ENCODE data around the gene CDC42EP3.

DNA sequence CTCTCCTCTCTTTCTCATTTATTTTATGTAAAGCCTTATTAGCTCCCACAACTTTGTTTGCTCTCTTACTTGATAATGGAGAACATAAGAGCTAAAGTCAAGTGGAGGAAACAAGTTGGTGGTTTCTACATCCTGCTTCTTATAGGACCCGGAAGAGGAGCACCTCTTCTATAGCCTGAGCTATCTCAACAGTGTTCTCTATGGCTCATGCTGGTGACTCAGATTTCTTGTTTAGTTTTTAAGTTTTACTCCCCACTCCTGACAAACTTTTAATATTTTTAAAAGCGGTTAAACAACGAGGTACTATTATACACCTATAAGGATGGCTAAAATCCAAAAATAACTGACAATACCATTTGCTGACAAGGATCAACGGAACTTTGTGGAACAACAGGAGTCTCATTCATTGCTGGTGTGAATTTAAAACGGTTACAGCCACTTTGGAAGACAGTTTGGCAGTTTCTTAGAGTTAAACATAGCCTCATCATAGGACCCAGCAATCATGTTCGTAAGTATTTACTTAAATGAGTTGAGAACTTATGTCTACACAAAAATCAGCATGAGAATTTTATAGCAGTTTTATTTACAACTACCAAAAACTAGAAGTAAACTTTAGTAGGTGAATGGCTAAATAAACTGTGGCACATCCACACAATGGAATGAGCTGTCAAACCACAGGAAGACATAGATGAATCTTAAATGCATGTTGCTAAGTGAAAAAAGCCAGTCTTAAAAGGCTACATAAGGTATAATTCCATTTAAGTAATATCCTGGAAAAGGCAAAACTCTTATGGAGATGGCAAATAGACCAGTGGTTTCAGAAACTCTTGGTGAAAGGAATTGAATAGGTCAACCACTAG lies 12.7 kb upstream of the CDC42EP3 start:
- TF ChIP-seq, protein P1, sequence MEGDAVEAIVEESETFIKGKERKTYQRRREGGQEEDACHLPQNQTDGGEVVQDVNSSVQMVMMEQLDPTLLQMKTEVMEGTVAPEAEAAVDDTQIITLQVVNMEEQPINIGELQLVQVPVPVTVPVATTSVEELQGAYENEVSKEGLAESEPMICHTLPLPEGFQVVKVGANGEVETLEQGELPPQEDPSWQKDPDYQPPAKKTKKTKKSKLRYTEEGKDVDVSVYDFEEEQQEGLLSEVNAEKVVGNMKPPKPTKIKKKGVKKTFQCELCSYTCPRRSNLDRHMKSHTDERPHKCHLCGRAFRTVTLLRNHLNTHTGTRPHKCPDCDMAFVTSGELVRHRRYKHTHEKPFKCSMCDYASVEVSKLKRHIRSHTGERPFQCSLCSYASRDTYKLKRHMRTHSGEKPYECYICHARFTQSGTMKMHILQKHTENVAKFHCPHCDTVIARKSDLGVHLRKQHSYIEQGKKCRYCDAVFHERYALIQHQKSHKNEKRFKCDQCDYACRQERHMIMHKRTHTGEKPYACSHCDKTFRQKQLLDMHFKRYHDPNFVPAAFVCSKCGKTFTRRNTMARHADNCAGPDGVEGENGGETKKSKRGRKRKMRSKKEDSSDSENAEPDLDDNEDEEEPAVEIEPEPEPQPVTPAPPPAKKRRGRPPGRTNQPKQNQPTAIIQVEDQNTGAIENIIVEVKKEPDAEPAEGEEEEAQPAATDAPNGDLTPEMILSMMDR (conservative IDR thresholded peaks at IDR 0.05; ENCODE audit: low read depth in 2 of 2): no peak
- TF ChIP-seq, protein P2, sequence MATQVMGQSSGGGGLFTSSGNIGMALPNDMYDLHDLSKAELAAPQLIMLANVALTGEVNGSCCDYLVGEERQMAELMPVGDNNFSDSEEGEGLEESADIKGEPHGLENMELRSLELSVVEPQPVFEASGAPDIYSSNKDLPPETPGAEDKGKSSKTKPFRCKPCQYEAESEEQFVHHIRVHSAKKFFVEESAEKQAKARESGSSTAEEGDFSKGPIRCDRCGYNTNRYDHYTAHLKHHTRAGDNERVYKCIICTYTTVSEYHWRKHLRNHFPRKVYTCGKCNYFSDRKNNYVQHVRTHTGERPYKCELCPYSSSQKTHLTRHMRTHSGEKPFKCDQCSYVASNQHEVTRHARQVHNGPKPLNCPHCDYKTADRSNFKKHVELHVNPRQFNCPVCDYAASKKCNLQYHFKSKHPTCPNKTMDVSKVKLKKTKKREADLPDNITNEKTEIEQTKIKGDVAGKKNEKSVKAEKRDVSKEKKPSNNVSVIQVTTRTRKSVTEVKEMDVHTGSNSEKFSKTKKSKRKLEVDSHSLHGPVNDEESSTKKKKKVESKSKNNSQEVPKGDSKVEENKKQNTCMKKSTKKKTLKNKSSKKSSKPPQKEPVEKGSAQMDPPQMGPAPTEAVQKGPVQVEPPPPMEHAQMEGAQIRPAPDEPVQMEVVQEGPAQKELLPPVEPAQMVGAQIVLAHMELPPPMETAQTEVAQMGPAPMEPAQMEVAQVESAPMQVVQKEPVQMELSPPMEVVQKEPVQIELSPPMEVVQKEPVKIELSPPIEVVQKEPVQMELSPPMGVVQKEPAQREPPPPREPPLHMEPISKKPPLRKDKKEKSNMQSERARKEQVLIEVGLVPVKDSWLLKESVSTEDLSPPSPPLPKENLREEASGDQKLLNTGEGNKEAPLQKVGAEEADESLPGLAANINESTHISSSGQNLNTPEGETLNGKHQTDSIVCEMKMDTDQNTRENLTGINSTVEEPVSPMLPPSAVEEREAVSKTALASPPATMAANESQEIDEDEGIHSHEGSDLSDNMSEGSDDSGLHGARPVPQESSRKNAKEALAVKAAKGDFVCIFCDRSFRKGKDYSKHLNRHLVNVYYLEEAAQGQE (IDR thresholded peaks at IDR 0.05; ENCODE audit: unreplicated experiment): no peak
- TF ChIP-seq CREB1 (CRISPR knock-in tag; IDR thresholded peaks at IDR 0.05; ENCODE audit: low read depth) (no peak), EZH2phosphoT487 (IDR thresholded peaks at IDR 0.05; ENCODE audit: unreplicated experiment) (no peak), POLR2AphosphoS5 (IDR thresholded peaks at IDR 0.05; ENCODE audit: low read depth) (no peak), EZH2 (IDR thresholded peaks at IDR 0.05; ENCODE audit: low read depth, unreplicated experiment) (no peak), ZNF114 (CRISPR knock-in tag; IDR thresholded peaks at IDR 0.05) (no peak)
- TF ChIP-seq, protein P3, sequence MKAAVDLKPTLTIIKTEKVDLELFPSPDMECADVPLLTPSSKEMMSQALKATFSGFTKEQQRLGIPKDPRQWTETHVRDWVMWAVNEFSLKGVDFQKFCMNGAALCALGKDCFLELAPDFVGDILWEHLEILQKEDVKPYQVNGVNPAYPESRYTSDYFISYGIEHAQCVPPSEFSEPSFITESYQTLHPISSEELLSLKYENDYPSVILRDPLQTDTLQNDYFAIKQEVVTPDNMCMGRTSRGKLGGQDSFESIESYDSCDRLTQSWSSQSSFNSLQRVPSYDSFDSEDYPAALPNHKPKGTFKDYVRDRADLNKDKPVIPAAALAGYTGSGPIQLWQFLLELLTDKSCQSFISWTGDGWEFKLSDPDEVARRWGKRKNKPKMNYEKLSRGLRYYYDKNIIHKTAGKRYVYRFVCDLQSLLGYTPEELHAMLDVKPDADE (IDR thresholded peaks at IDR 0.05): no peak
